ENCODE data around the gene DMC1. TPM values are rescaled to one million over a fixed set of nuclear protein-coding genes. Genes with fewer than 3 reads are reported as not detected.

DMC1 gene
- total RNA-seq, 4 donors from 2014 or later = 1.1 to 7.2 (median 5.2) TPM; not detected in 1

DNA sequence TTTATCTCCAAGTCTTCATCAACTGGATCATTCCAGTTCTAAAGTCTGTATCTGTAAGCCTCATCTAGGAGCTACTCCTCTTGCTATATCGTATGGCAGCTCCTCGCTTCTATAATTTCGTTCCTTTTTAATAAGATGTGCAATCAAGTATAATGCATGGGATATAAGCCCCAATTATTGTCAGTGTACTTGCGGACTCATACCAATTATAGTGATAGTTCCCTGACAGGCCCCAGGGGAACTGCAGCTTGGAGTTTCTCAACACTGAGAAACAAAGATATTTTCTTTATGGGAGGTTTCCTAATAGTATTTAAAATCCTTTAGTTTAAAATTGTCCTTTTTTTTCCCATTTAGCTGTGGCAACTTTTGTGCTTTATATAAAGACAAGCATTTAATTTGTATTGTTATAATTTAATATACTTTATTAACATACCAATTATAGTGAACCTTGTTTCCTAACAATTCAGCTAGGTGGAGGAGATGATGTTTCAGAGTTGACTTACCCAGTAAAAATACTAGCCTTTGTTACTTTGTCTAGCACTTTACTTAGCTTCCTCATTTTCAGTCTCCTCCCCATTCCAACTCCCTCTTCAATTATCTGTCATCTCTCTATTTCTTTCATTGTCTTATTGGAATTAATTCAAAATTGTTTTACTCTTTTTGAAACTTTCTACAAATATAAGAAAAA, 38.6 kb downstream of the DMC1 start:
- TF ChIP-seq POLR2A (IDR thresholded peaks at IDR 0.05) = no peak
- TF ChIP-seq, protein P1, sequence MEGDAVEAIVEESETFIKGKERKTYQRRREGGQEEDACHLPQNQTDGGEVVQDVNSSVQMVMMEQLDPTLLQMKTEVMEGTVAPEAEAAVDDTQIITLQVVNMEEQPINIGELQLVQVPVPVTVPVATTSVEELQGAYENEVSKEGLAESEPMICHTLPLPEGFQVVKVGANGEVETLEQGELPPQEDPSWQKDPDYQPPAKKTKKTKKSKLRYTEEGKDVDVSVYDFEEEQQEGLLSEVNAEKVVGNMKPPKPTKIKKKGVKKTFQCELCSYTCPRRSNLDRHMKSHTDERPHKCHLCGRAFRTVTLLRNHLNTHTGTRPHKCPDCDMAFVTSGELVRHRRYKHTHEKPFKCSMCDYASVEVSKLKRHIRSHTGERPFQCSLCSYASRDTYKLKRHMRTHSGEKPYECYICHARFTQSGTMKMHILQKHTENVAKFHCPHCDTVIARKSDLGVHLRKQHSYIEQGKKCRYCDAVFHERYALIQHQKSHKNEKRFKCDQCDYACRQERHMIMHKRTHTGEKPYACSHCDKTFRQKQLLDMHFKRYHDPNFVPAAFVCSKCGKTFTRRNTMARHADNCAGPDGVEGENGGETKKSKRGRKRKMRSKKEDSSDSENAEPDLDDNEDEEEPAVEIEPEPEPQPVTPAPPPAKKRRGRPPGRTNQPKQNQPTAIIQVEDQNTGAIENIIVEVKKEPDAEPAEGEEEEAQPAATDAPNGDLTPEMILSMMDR (IDR thresholded peaks at IDR 0.05) = no peak
- DNase-seq = no peak
- 90 to 93% methylated on average over 4 of the region's 4 CpGs for WGBS, 2 donors
- no peaks in the 10 kb centered on the region for H3K36me3 ChIP-seq
- intact Hi-C loops (cut with DNase I) = no loop called here
- H3K27me3 ChIP-seq = no peaks in the 10 kb centered on the region
- H3K27ac ChIP-seq = no peak overlapping the region
- H3K4me3 ChIP-seq = no peak overlapping the region
- no peaks in the 10 kb centered on the region for H3K4me1 ChIP-seq
- no peaks in the 10 kb centered on the region for H3K9me3 ChIP-seq

DNA sequence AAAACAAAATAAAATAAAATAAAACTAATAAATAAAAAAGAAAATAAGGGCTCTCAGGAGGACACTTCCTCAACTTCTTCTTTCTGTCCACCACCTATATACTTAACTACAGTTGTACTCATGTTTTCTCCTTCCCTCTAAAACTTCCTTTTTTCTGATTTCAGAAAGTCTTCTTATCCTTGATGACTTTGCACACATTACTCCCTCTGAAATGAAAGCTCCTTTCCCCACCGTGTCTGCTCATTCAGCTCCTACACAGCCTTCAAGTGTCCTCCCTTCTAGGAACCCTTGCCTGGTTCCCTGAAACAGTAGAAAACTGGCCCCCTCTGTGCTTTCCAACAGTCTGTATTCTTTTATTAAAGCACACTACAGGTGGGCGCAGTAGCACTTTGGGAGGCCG, 45.6 kb downstream of the DMC1 start:
- intact Hi-C loops (cut with DNase I) = no loop called here
- H3K36me3 ChIP-seq = no peaks in the 10 kb centered on the region
- no peak overlapping the region for H3K4me3 ChIP-seq
- H3K9me3 ChIP-seq = no peaks in the 10 kb centered on the region
- 62 to 64% methylated on average over 1 to 2 of the region's 3 CpGs for WGBS, 2 donors
- no peak for DNase-seq
- no peaks in the 10 kb centered on the region for H3K4me1 ChIP-seq
- H3K27me3 ChIP-seq = no peaks in the 10 kb centered on the region
- TF ChIP-seq, protein P1 (IDR thresholded peaks at IDR 0.05) = no peak
- no peak for TF ChIP-seq POLR2A (IDR thresholded peaks at IDR 0.05)
- H3K27ac ChIP-seq = no peak overlapping the region

DNA sequence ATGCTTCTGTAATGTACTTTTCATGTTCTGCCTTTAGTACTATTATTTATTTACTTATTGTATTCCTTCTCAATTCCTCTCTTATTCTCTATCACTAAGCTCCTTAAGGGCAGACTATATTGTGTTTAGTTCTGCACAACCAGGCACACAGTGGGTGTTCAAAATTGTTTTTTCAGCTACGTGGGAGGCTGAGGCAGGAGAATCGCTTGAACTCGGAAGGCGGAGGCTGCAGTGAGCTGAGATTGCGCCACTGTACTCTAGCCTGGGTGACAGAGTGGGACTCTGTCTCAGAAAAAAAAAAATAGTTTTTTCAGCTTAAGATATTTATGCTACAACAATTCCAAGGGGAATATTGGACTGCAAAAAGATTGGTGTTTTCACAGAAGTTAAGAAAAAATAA, 46.5 kb downstream of the DMC1 start:
- H3K4me3 ChIP-seq = no peak overlapping the region
- H3K36me3 ChIP-seq = no peaks in the 10 kb centered on the region
- DNase-seq = no peak
- no peak overlapping the region for H3K27ac ChIP-seq
- 86 to 95% methylated on average over 5 of the region's 5 CpGs for WGBS, 2 donors
- intact Hi-C loops (cut with DNase I) = no loop called here
- TF ChIP-seq, protein P1 (IDR thresholded peaks at IDR 0.05) = no peak
- TF ChIP-seq POLR2A (IDR thresholded peaks at IDR 0.05) = no peak
- H3K9me3 ChIP-seq = no peaks in the 10 kb centered on the region
- no peaks in the 10 kb centered on the region for H3K4me1 ChIP-seq
- H3K27me3 ChIP-seq = no peaks in the 10 kb centered on the region

DNA sequence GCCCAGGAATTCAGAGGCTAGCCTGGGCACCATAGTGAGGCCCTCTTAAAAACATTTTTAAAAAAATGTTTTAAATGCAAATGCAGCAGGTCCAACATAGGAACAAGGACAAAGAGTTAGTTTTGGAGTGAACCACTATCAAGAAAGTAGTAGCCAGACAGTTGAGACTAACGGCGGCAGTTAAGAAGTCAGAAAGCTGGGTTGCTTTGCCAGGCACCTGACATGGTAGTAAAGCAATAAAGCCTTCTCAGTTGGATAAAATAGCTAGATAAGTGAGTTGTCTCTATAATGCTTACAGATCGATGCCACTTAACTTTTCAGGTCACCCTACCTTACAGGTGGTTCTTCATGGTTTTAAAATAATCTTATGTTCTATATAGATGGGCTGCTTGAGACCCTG, 47.0 kb downstream of the DMC1 start:
- no peak for TF ChIP-seq POLR2A (IDR thresholded peaks at IDR 0.05)
- TF ChIP-seq, protein P1 (IDR thresholded peaks at IDR 0.05) = no peak
- Histone ChIP-seq H3K4me1 (no peaks in the 10 kb centered on the region), H3K36me3 (no peaks in the 10 kb centered on the region), H3K9me3 (no peaks in the 10 kb centered on the region), H3K27ac (no peak overlapping the region), H3K4me3 (no peak overlapping the region), H3K27me3 (no peaks in the 10 kb centered on the region)
- intact Hi-C loops (cut with DNase I) = no loop called here
- WGBS, 2 donors = 91 to 94% methylated on average over 3 of the region's 3 CpGs
- no peak for DNase-seq

DNA sequence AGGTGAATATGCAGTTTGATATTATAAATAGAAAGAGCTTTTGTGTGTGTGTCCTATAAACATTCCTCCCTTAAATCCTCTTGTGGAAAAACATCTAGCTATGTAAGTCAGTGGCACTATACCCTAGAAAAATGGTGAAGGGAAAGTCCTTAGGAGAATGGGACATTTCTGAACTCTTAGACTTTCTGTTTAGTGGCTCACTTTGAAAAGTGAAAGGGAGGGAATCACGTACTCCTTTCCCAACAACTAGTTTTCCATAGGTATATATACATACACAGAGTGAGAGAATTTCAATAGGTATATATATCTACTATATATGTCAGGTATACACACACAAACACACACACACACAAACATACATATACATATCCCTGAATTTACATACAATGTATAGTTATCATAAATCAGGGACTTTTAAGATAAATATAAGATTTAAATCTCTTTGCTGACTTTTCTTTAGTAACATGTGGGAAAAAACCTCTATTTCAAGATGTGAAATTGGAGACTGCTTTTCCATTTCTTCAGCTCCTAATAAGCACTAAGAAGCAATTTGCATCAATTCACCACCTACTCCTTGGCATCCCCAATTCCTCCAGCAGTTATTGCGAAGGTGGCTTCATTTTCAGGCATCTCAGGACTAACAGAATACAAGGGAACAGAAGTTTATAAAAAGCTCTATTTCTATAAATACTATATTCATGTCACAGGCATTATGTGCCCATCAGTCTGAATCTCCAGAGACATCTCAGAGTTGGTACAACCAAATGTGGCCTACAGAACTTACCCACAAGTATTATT, 50.3 kb downstream of the DMC1 start:
- Histone ChIP-seq H3K4me3 (no peak overlapping the region), H3K36me3 (no peaks in the 10 kb centered on the region), H3K9me3 (no peaks in the 10 kb centered on the region), H3K27me3 (no peaks in the 10 kb centered on the region), H3K27ac (no peak overlapping the region), H3K4me1 (no peaks in the 10 kb centered on the region)
- no peak for TF ChIP-seq POLR2A (IDR thresholded peaks at IDR 0.05)
- TF ChIP-seq, protein P1 (IDR thresholded peaks at IDR 0.05) = no peak
- 88 to 98% methylated on average over 2 of the region's 2 CpGs for WGBS, 2 donors
- no peak for DNase-seq
- intact Hi-C loops (cut with DNase I) = no loop called here

All from esophagus squamous epithelium (tissue), 5 donors.